ENCODE results near the gene ADM2.

The ADM2 gene

GRCh38 chr22:50467341-50467740 lies 14.0 kb upstream of the ADM2 start:
- in situ Hi-C loops (cut with HindIII; ENCODE audit: low sequenced_read_pairs) = no loop called here

- in situ Hi-C loops (cut with HindIII; ENCODE audit: low sequenced_read_pairs) = no loop called here
Measured at GRCh38 chr22:50467773-50468440, 13.4 kb upstream of the ADM2 start.

GRCh38 chr22:50468626-50469025 lies 12.7 kb upstream of the ADM2 start:
- in situ Hi-C loops (cut with HindIII; ENCODE audit: low sequenced_read_pairs) = no loop called here

- in situ Hi-C loops (cut with HindIII; ENCODE audit: low sequenced_read_pairs) = no loop called here
Measured at GRCh38 chr22:50469377-50470305, 11.7 kb upstream of the ADM2 start.

- in situ Hi-C loops (cut with HindIII; ENCODE audit: low sequenced_read_pairs) = no loop called here
Measured at GRCh38 chr22:50470491-50470890, 10.9 kb upstream of the ADM2 start.

GRCh38 chr22:50471197-50471847 lies 10.0 kb upstream of the ADM2 start:
- in situ Hi-C loops (cut with HindIII; ENCODE audit: low sequenced_read_pairs) = no loop called here

- in situ Hi-C loops (cut with HindIII; ENCODE audit: low sequenced_read_pairs) = no loop called here
Measured at GRCh38 chr22:50471962-50472361, 9.4 kb upstream of the ADM2 start.

GRCh38 chr22:50473088-50473487 lies 8.3 kb upstream of the ADM2 start:
- in situ Hi-C loops (cut with HindIII; ENCODE audit: low sequenced_read_pairs) = no loop called here

GRCh38 chr22:50473855-50474671 lies 7.3 kb upstream of the ADM2 start:
- in situ Hi-C loops (cut with HindIII; ENCODE audit: low sequenced_read_pairs) = no loop called here

- in situ Hi-C loops (cut with HindIII; ENCODE audit: low sequenced_read_pairs) = no loop called here
Measured at GRCh38 chr22:50474710-50475651, 6.4 kb upstream of the ADM2 start, which contains the start of gene SBF1. TSS of gene SBF1 (minus strand) at chr22:50475035. CDS start at chr22:50474840, 195 bp downstream.

- in situ Hi-C loops (cut with HindIII; ENCODE audit: low sequenced_read_pairs) = no loop called here
Measured at GRCh38 chr22:50475652-50476002, 5.7 kb upstream of the ADM2 start.

- in situ Hi-C loops (cut with HindIII; ENCODE audit: low sequenced_read_pairs) = no loop called here
Measured at GRCh38 chr22:50476868-50477267, 4.5 kb upstream of the ADM2 start.

GRCh38 chr22:50477923-50478322 lies 3.4 kb upstream of the ADM2 start:
- in situ Hi-C loops (cut with HindIII; ENCODE audit: low sequenced_read_pairs) = no loop called here

- in situ Hi-C loops (cut with HindIII; ENCODE audit: low sequenced_read_pairs) = no loop called here
Measured at GRCh38 chr22:50479721-50480120, 1.6 kb upstream of the ADM2 start.

GRCh38 chr22:50481045-50481439 lies 301 bp upstream of the ADM2 start:
- in situ Hi-C loops (cut with HindIII; ENCODE audit: low sequenced_read_pairs) = no loop called here

GRCh38 chr22:50482107-50483074 lies 1.0 kb downstream of the ADM2 start:
- in situ Hi-C loops (cut with HindIII; ENCODE audit: low sequenced_read_pairs) = no loop called here

- in situ Hi-C loops (cut with HindIII; ENCODE audit: low sequenced_read_pairs) = no loop called here
Measured at GRCh38 chr22:50483106-50483505, 1.8 kb downstream of the ADM2 start.

GRCh38 chr22:50483556-50483955 lies 2.2 kb downstream of the ADM2 start:
- in situ Hi-C loops (cut with HindIII; ENCODE audit: low sequenced_read_pairs) = no loop called here

All from DLD1 (cell line).